ENCODE measurements around the gene CD7. TPM values are rescaled to one million over a fixed set of nuclear protein-coding genes. Genes with fewer than 3 reads are reported as not detected.

Gene CD7
- total RNA-seq, 4 donors from 2014 or later: 0.44 to 2.2 (median 1.8) TPM; not detected in 1

- TF ChIP-seq CTCF (IDR thresholded peaks at IDR 0.05; ENCODE audit: low read depth): no peak
Observed at GRCh38 chr17:82303944-82304808, 13.2 kb downstream of the CD7 start.

GRCh38 chr17:82302991-82303943, 14.1 kb downstream of the CD7 start:
- TF ChIP-seq CTCF (IDR thresholded peaks at IDR 0.05; ENCODE audit: low read depth): no peak

GRCh38 chr17:82302568-82302963, 14.8 kb downstream of the CD7 start:
- TF ChIP-seq CTCF (IDR thresholded peaks at IDR 0.05; ENCODE audit: low read depth): no peak

- TF ChIP-seq CTCF (IDR thresholded peaks at IDR 0.05; ENCODE audit: low read depth): no peak
Observed at GRCh38 chr17:82301916-82302567, 15.4 kb downstream of the CD7 start.

GRCh38 chr17:82301300-82301915, 16.0 kb downstream of the CD7 start:
- no peak for TF ChIP-seq CTCF (IDR thresholded peaks at IDR 0.05; ENCODE audit: low read depth)

- no peak for TF ChIP-seq CTCF (IDR thresholded peaks at IDR 0.05; ENCODE audit: low read depth)
Observed at GRCh38 chr17:82300707-82301270, 16.6 kb downstream of the CD7 start.

Measured in subcutaneous adipose tissue (tissue), 4 donors.